Cardiac septum (tissue), 1 donor: ENCODE results near the gene IDH3G. TPM values are rescaled to one million over a fixed set of nuclear protein-coding genes. Genes with fewer than 3 reads are reported as not detected.

Experiments
- DNase-seq: peaks from one replicate; pipeline ENCODE4 v3.0.0-alpha.2; 2020; ENCODE audit warnings: low spot score
- intact Hi-C: fragments of 100-400 bp; cut with DNase I; formaldehyde crosslinking; loops from one replicate; pipeline ENCODE4 v1.14.0; 2022
- long read RNA-seq: library from polyadenylated mRNA; unstranded; transcript quantifications from one replicate; pipeline ENCODE4 v2.0.0, GENCODE V29; 2021
- total RNA-seq: library from RNA; stranded (reverse); fragmentation: NEBNext Ultra II Directional; extraction: Animal tissue kit (Norgen Biotek cat#: 25700); gene quantifications from one replicate; pipeline ENCODE4 v1.2.1, GENCODE V29; 2021
- donor health status: DM: no; HTN: no; CAD: no.

The IDH3G gene
- total RNA-seq: 68.5 TPM
- long read RNA-seq, partial matches to known transcripts: 13 of 124 reads
- long read RNA-seq, other reads (novel, unspliced or antisense): 111 of 124 reads

DNA sequence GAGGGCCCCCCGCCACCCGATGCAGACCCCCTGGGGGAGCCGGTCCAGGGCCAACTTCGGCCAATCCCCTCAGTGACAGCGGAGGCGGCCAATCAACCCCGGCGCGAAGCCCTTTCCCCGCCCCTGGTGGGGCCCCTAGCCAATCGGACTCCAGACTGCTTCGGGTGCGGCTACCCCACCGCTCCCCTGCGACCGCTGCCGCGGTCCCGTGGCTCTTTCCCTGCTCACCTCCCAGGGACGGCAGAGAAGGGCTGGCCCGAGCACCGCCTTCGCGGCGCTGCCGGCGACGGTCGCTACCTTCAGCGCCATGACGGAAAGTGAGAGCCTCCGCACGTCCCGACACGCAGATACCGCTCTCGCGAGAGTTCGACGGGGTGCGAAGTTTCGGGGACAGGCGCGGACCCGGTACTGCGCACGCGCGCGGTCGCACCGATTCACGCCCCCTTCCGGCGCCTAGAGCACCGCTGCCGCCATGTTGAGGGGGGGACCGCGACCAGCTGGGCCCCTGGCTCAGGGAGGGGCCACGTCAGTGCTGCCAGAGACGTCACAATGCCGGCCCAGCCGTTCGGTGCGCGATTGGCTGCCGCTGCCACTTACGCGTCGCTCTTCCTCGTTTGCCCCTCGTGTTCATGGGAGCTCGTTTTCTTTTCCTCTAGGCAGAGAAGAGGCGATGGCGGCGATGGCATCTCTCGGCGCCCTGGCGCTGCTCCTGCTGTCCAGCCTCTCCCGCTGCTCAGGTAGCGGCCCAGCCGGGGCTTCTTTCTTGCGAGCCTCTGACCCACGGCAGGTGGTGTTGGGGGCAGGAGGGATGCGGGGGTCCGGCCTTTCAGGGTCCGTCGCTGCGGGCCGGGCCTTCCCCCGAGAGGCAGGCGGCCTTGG is at the start of gene IDH3G, which contains the start of gene SSR4:
IDH3G (minus strand) TSS at position 358 of the 879 bp plus-strand sequence; CDS start at position 309, 49 bp downstream.
SSR4 (plus strand) TSS at position 651 of the 879 bp plus-strand sequence; CDS start at position 671, 20 bp downstream.
- intact Hi-C loops: loop anchor here (1.0 kb wide), 1 partner anchor 134 kb away; no protein-coding TSS in a partner anchor
- DNase-seq: peak; percentile 96

GRCh38 chrX:153836921-153837320 is 42.7 kb upstream of the IDH3G start:
- intact Hi-C loops: no loop called here
- DNase-seq: no peak

- intact Hi-C loops: no loop called here
- DNase-seq: no peak
These were observed 38.6 kb upstream of the IDH3G start for GRCh38 chrX:153832728-153833127.

- DNase-seq: no peak
- intact Hi-C loops: no loop called here
These were observed 37.4 kb upstream of the IDH3G start for GRCh38 chrX:153831429-153832150.

- intact Hi-C loops: no loop called here
- DNase-seq: no peak
These were observed 36.7 kb upstream of the IDH3G start for GRCh38 chrX:153830640-153831428.

GRCh38 chrX:153829799-153830639 is 35.8 kb upstream of the IDH3G start, which contains the start of gene PDZD4:
TSS of gene PDZD4 (minus strand) at chrX:153830544. CDS start at chrX:153830298, 246 bp downstream.
- intact Hi-C loops: no loop called here

GRCh38 chrX:153829549-153829798 is 35.3 kb upstream of the IDH3G start:
- no peak for DNase-seq
- intact Hi-C loops: no loop called here

More at GRCh38 chrX:153829799-153830639, 35.8 kb upstream of the IDH3G start, which contains the start of gene PDZD4:
- no peak for DNase-seq

GRCh38 chrX:153828723-153829548 is 34.8 kb upstream of the IDH3G start:
- no peak for DNase-seq

GRCh38 chrX:153828308-153828707 is 34.1 kb upstream of the IDH3G start:
- intact Hi-C loops: no loop called here
- no peak for DNase-seq

More at GRCh38 chrX:153828723-153829548, 34.8 kb upstream of the IDH3G start:
- intact Hi-C loops: no loop called here

GRCh38 chrX:153827903-153828302 is 33.7 kb upstream of the IDH3G start:
- intact Hi-C loops: no loop called here
- no peak for DNase-seq

- DNase-seq: no peak
- intact Hi-C loops: no loop called here
These were observed 32.8 kb upstream of the IDH3G start for GRCh38 chrX:153827016-153827415.

GRCh38 chrX:153825042-153825441 is 30.9 kb upstream of the IDH3G start:
- DNase-seq: no peak
- intact Hi-C loops: no loop called here

DNA sequence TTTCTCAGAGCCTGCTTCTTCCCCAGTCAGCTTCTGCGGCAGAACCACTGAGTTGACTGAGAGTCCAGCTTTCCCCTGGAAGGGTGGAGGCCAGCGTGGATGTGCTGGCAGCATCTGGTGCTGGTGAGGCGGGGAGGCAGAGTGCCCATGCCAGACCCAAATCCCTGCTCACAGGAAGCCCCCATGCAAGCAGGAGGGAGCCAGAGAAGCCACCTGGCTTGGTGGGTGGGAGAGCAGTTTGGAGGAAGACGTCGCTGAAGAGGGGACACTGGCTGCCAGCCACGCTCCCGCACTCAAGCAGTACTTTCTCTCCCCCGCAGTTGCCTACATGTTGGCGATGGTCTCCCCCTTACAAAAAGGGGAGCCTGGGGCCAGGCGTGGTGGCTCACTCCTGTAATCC is 30.2 kb upstream of the IDH3G start:
- no peak for DNase-seq
- intact Hi-C loops: no loop called here

DNA sequence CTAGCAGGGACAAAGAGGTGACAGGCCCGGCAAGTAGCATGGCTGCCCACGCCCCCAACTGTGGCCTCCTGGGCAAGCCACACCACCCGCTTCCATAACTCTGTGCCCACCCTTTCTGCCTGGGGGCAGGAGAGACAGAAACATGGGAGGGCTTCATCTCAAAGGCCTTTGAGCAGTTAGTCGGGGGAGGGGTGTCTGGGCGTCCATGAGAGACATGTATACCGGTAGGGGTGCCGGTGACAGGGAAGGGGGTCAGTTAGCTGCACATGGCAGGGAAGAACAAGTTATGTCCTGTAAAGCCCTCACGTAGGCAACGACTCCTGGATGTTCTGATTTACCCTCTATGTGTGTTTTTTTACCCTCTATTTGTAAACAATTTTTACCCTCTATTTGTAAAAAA is 26.9 kb upstream of the IDH3G start:
- DNase-seq: no peak
- intact Hi-C loops: no loop called here

GRCh38 chrX:153820601-153821000 is 26.4 kb upstream of the IDH3G start:
- intact Hi-C loops: no loop called here
- DNase-seq: no peak

DNA sequence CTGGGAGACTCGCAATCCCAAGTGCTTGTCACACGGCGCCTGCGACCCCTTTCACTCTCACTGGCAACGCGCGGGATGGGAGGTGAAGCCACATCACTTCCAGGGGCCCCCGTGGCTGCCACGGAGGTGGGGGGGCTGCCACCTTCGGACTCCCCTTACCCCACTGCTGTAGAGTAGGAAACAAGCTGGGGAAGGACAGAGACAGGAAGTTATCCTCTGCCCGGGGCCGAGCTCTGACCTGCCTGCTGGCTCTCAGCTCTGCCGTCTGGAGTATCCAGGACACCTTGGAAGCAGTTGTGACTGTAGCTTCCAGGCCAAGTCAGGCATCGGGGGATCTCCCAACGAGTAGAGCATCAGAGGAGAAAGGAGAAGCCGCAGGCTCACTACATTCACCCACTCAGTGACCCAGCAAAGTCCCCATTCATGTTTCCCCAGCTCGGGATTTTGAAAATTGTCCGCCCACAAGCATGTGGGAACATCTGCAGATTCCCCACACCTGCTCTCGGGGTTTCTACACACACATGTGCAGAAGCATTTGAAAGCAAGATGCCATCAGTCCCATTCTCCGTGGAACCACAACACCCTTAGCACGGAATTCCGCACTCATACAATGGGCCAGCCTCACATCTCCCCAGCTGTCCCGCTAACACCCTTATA is 25.3 kb upstream of the IDH3G start:
- no peak for DNase-seq
- intact Hi-C loops: no loop called here

GRCh38 chrX:153818571-153819383 is 24.6 kb upstream of the IDH3G start:
- DNase-seq: no peak
- intact Hi-C loops: no loop called here
